Inflammatory macrophage treated with lipopolysaccharide for 4 hours (primary cell): ENCODE measurements around the gene RIPK4.

Experiments
- DNase-seq: peaks from one replicate; pipeline ENCODE4 v3.0.0-alpha.2; 2020

RIPK4 gene

GRCh38 chr21:41766883-41767605 is at the start of gene RIPK4:
TSS of gene RIPK4 (minus strand) at chr21:41767052. CDS start at chr21:41767041, 11 bp downstream.
- no peak for DNase-seq

- no peak for DNase-seq
Measured at GRCh38 chr21:41815652-41816582, 49.1 kb upstream of the RIPK4 start.

- DNase-seq, result no peak
Measured at GRCh38 chr21:41813226-41813625, 46.4 kb upstream of the RIPK4 start.

- no peak for DNase-seq
Measured at GRCh38 chr21:41812679-41813078, 45.8 kb upstream of the RIPK4 start.

GRCh38 chr21:41810597-41810932 is 43.7 kb upstream of the RIPK4 start:
- no peak for DNase-seq

- DNase-seq, result no peak
Measured at GRCh38 chr21:41809891-41810596, 43.2 kb upstream of the RIPK4 start.

GRCh38 chr21:41808846-41809245 is 42.0 kb upstream of the RIPK4 start:
- no peak for DNase-seq

- DNase-seq, result no peak
Measured at GRCh38 chr21:41808094-41808493, 41.2 kb upstream of the RIPK4 start.

- DNase-seq, result no peak
Measured at GRCh38 chr21:41806773-41807172, 39.9 kb upstream of the RIPK4 start.

GRCh38 chr21:41805643-41806042 is 38.8 kb upstream of the RIPK4 start:
- no peak for DNase-seq

- DNase-seq, result peak; percentile 30
Measured at GRCh38 chr21:41805038-41805437, 38.2 kb upstream of the RIPK4 start.

- DNase-seq, result no peak
Measured at GRCh38 chr21:41804381-41804780, 37.5 kb upstream of the RIPK4 start.

- no peak for DNase-seq
Measured at GRCh38 chr21:41803316-41803715, 36.5 kb upstream of the RIPK4 start.

GRCh38 chr21:41802684-41803083 is 35.8 kb upstream of the RIPK4 start:
- DNase-seq, result peak; percentile 12

- peak; percentile 16 for DNase-seq
Measured at GRCh38 chr21:41802198-41802584, 35.3 kb upstream of the RIPK4 start.

GRCh38 chr21:41801321-41802197 is 34.7 kb upstream of the RIPK4 start:
- DNase-seq, result peak; percentile 28

GRCh38 chr21:41800425-41801320 is 33.8 kb upstream of the RIPK4 start:
- DNase-seq, result no peak

- DNase-seq, result no peak
Measured at GRCh38 chr21:41799763-41800162, 32.9 kb upstream of the RIPK4 start.

GRCh38 chr21:41798326-41798725 is 31.5 kb upstream of the RIPK4 start:
- no peak for DNase-seq

GRCh38 chr21:41796476-41797080 is 29.7 kb upstream of the RIPK4 start:
- DNase-seq, result no peak

GRCh38 chr21:41795726-41796125 is 28.9 kb upstream of the RIPK4 start:
- no peak for DNase-seq
